ENCODE data around the gene TRPM5. TPM values are rescaled to one million over a fixed set of nuclear protein-coding genes. Genes with fewer than 3 reads are reported as not detected.

TRPM5 gene
- total RNA-seq, 4 donors from 2014 or later = 0.21 TPM; not detected in 3

DNA sequence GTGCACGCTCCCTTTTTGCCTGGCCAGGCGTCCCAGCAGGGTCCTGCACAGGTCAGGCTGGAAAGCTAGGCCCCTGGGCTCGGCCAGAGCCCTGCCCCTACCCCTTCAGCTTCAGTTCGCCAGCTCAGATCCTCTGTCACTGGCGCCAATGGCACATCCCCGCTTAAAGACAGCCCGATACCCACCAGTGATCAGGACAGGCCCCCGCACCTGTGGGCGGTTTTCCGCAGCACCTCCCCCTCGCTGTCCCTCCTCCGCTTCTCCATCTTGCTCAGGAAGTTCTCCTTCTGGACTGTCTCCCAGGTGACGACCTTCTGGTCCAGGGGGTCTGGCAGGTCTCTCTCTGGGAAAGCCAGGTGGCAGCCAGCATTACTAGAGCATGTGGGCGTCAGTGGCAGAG lies 37.9 kb downstream of the TRPM5 start:
- Histone ChIP-seq H3K4me1 (peaks cover 5 to 16% of the 10 kb centered on the region in 2 donors), H3K27ac (no peak overlapping the region), H3K36me3 (no peaks in the 10 kb centered on the region), H3K4me3 (no peak overlapping the region), H3K27me3 (no peaks in the 10 kb centered on the region), H3K9me3 (no peaks in the 10 kb centered on the region)
- intact Hi-C loops (cut with DNase I; ENCODE audit: low total_unique reads) = no loop called here
- TF ChIP-seq POLR2A (IDR thresholded peaks at IDR 0.05) (no peak), CTCF (IDR thresholded peaks at IDR 0.05) (no peak)
- no peak for DNase-seq

GRCh38 chr11:2404735-2405196 lies 39.5 kb downstream of the TRPM5 start:
- Histone ChIP-seq H3K27ac (no peak overlapping the region), H3K4me1 (peaks cover 7 to 20% of the 10 kb centered on the region in 2 donors), H3K36me3 (no peaks in the 10 kb centered on the region), H3K9me3 (no peaks in the 10 kb centered on the region), H3K4me3 (no peak overlapping the region), H3K27me3 (no peaks in the 10 kb centered on the region)
- TF ChIP-seq POLR2A (IDR thresholded peaks at IDR 0.05) = no peak
- no peak for TF ChIP-seq CTCF (IDR thresholded peaks at IDR 0.05)
- no peak for DNase-seq
- intact Hi-C loops (cut with DNase I; ENCODE audit: low total_unique reads) = loop anchor here (5.0 kb wide), 1 partner anchor 97 kb away; no protein-coding TSS in a partner anchor

- Histone ChIP-seq H3K9me3 (no peaks in the 10 kb centered on the region), H3K27ac (no peak overlapping the region), H3K36me3 (no peaks in the 10 kb centered on the region), H3K27me3 (no peaks in the 10 kb centered on the region), H3K4me1 (peaks cover 7 to 20% of the 10 kb centered on the region in 2 donors), H3K4me3 (no peak overlapping the region)
- intact Hi-C loops (cut with DNase I; ENCODE audit: low total_unique reads) = loop anchor here (5.0 kb wide), 1 partner anchor 96 kb away; no protein-coding TSS in a partner anchor
- no peak for DNase-seq
- no peak for TF ChIP-seq CTCF (IDR thresholded peaks at IDR 0.05)
- no peak for TF ChIP-seq POLR2A (IDR thresholded peaks at IDR 0.05)
These were observed 41.2 kb downstream of the TRPM5 start for GRCh38 chr11:2402890-2403645.

- intact Hi-C loops (cut with DNase I; ENCODE audit: low total_unique reads) = loop anchor here (5.0 kb wide), 1 partner anchor 95 kb away; no protein-coding TSS in a partner anchor
- H3K27ac ChIP-seq = no peak overlapping the region
- no peaks in the 10 kb centered on the region for H3K36me3 ChIP-seq
- TF ChIP-seq CTCF (IDR thresholded peaks at IDR 0.05) = no peak
- TF ChIP-seq POLR2A (IDR thresholded peaks at IDR 0.05) = no peak
- no peaks in the 10 kb centered on the region for H3K9me3 ChIP-seq
- H3K27me3 ChIP-seq = no peaks in the 10 kb centered on the region
- DNase-seq = no peak
- H3K4me3 ChIP-seq = no peak overlapping the region
- H3K4me1 ChIP-seq = peaks cover 7 to 16% of the 10 kb centered on the region in 2 donors
These were observed 42.2 kb downstream of the TRPM5 start for GRCh38 chr11:2402106-2402505.

- Histone ChIP-seq H3K36me3 (no peaks in the 10 kb centered on the region), H3K4me3 (peak overlapping the region; percentile 85 to 99), H3K27ac (peak overlapping the region; percentile 91 to 96), H3K27me3 (no peaks in the 10 kb centered on the region), H3K9me3 (no peaks in the 10 kb centered on the region), H3K4me1 (peaks cover 7 to 16% of the 10 kb centered on the region in 2 donors)
- TF ChIP-seq CTCF (IDR thresholded peaks at IDR 0.05) (no peak), POLR2A (IDR thresholded peaks at IDR 0.05) (no peak)
- DNase-seq = no peak
- intact Hi-C loops (cut with DNase I; ENCODE audit: low total_unique reads) = loop anchor here (5.0 kb wide), 1 partner anchor 94 kb away; no protein-coding TSS in a partner anchor
These were observed 42.8 kb downstream of the TRPM5 start for GRCh38 chr11:2401436-2401984.

All from uterus (tissue), 4 donors.